H1 (cell line): ENCODE results near the gene RBM10.

ENCODE experiments used
- BACH1 ChIP-seq: IDR thresholded peaks from 2 replicates; pipeline ENCODE4 v1.6.1; 2012; ENCODE audit warnings: low read length, improper control_type of control experiment
- CHD1 ChIP-seq: IDR thresholded peaks from 2 replicates; pipeline ENCODE4 v1.6.1; 2012; ENCODE audit warnings: low read depth, low read length, improper control_type of control experiment
- CTCF ChIP-seq, 3 experiments: IDR thresholded peaks; 1 replicate in 2 of 3; 2 replicates in 1 of 3; pipeline versions ENCODE4 v1.5.1 to v1.6.1; 2011; ENCODE audit warnings: low read length in 3 of 3, mild to moderate bottlenecking in 3 of 3, inconsistent platforms in 2 of 3, low read depth in 1 of 3, moderate library complexity in 1 of 3; ENCODE audit not compliant: insufficient read depth in 1 of 3; ENCODE audit errors: control extremely low read depth in 1 of 3
- E2F6 ChIP-seq: IDR thresholded peaks from 2 replicates; pipeline ENCODE4 v1.6.1; 2012; ENCODE audit warnings: inconsistent platforms
- EZH2 ChIP-seq: fragments of 200-600 bp; sonication (generic); IDR thresholded peaks from 2 replicates; pipeline ENCODE4 v1.7.1; 2012; ENCODE audit warnings: low read depth, mild to moderate bottlenecking, moderate library complexity, low read length, inconsistent platforms; ENCODE audit not compliant: severe bottlenecking
- JUND ChIP-seq: IDR thresholded peaks from 2 replicates; pipeline ENCODE4 v1.6.1; 2011; ENCODE audit warnings: mild to moderate bottlenecking, improper control_type of control experiment, low read length
- KDM1A ChIP-seq: fragments of 200-600, 300-600 bp; sonication (generic); IDR thresholded peaks from 2 replicates; pipeline ENCODE4 v1.7.1; 2016; ENCODE audit warnings: mild to moderate bottlenecking, low read length, borderline replicate concordance
- MAFK ChIP-seq: IDR thresholded peaks from 2 replicates; pipeline ENCODE4 v1.6.1; 2012; ENCODE audit warnings: low read depth, mild to moderate bottlenecking, improper control_type of control experiment, low read length
- POLR2A ChIP-seq, 2 experiments: IDR thresholded peaks; 1 replicate in 1 of 2; 2 replicates in 1 of 2; pipeline ENCODE4 v1.6.1; 2011; ENCODE audit warnings: low read depth in 2 of 2, low read length in 2 of 2, mild to moderate bottlenecking in 2 of 2; ENCODE audit errors: control extremely low read depth in 1 of 2
- RXRA ChIP-seq: IDR thresholded peaks from 2 replicates; pipeline ENCODE4 v1.6.1; 2011; ENCODE audit warnings: low read depth, mild to moderate bottlenecking, low read length, moderate library complexity; ENCODE audit not compliant: insufficient read depth
- SAP30 ChIP-seq: fragments of 300-600 bp; sonication (generic); IDR thresholded peaks from 2 replicates; pipeline ENCODE4 v1.7.1; 2012; ENCODE audit warnings: low read length, moderate library complexity, mild to moderate bottlenecking, inconsistent platforms; ENCODE audit not compliant: insufficient read depth, insufficient replicate concordance
- SRF ChIP-seq: IDR thresholded peaks from 2 replicates; pipeline ENCODE4 v1.6.1; 2011; ENCODE audit warnings: mild to moderate bottlenecking, low read depth, low read length, moderate library complexity
- TCF12 ChIP-seq: IDR thresholded peaks from 2 replicates; pipeline ENCODE4 v1.6.1; 2011; ENCODE audit warnings: low read depth, mild to moderate bottlenecking, low read length

GRCh38 chrX:47210661-47211425 is 65.8 kb downstream of the RBM10 start:
- TF ChIP-seq RXRA (no peak), EZH2 (no peak), CTCF (IDR thresholded peaks at IDR 0.05; ENCODE audit: control extremely low read depth in 1 of 3, insufficient read depth in 1 of 3, low read depth in 1 of 3, low read length in 3 of 3) (no peak), POLR2A (IDR thresholded peaks at IDR 0.05; ENCODE audit: control extremely low read depth in 1 of 2, low read depth in 2 of 2, low read length in 2 of 2) (no peak), SRF (no peak), KDM1A (no peak), CHD1 (no peak), JUND (no peak), E2F6 (no peak), BACH1 (no peak), SAP30 (no peak), MAFK (no peak), TCF12 (no peak)
